Activated CD4-positive, alpha-beta memory T cell treated with anti-CD3 and anti-CD28 coated beads for 36 hours (primary cell): ENCODE data around the gene SNIP1. TPM values are rescaled to one million over a fixed set of nuclear protein-coding genes. Genes with fewer than 3 reads are reported as not detected.
A peak's percentile ranks its signal among the peaks of the same experiment; 100 is the strongest.
"Not testable (repeated sequence)": the region's sequence is repeated elsewhere in the genome, so short reads cannot be mapped to it uniquely, and the experiment has no call there.

Experiments
- CTCF ChIA-PET: fragments of 350-600 bp; sonication (Branson Sonifier 250); formaldehyde crosslinking; loops from one replicate; lab custom pipeline; 2021; ENCODE audit warnings: antibody characterized with exemption, inconsistent platforms; lab: Charles Lee
- POLR2A ChIA-PET: fragments of 350-600 bp; sonication (Branson Sonifier 250); formaldehyde crosslinking; loops from one replicate; lab custom pipeline; 2021; ENCODE audit warnings: antibody characterized with exemption; lab: Charles Lee
- DNase-seq: peaks from one replicate; pipeline ENCODE4 v3.0.0-alpha.2; 2020
- H3K27ac Mint-ChIP-seq: one replicate; pipeline ENCODE4 v1.8.0; 2021; ENCODE audit warnings: mixed read lengths
- H3K27me3 Mint-ChIP-seq: one replicate; pipeline ENCODE4 v1.8.0; 2021; ENCODE audit warnings: mixed read lengths
- H3K36me3 Mint-ChIP-seq: one replicate; pipeline ENCODE4 v1.8.0; 2021; ENCODE audit warnings: mixed read lengths
- H3K4me1 Mint-ChIP-seq: one replicate; pipeline ENCODE4 v1.8.0; 2021; ENCODE audit warnings: low read depth, mixed read lengths
- H3K4me3 Mint-ChIP-seq: one replicate; pipeline ENCODE4 v1.8.0; 2021; ENCODE audit warnings: mild to moderate bottlenecking, mixed read lengths
- H3K9me3 Mint-ChIP-seq: one replicate; pipeline ENCODE4 v1.8.0; 2021; ENCODE audit warnings: mixed read lengths
- intact Hi-C: fragments of 100-400 bp; cut with micrococcal nuclease; formaldehyde crosslinking; loops from one replicate; pipeline ENCODE4 v1.15.1; 2023
- total RNA-seq, 2 experiments: library from RNA; stranded (reverse); gene quantifications; one replicate each; pipeline ENCODE4 v1.2.3, GENCODE V29; 2021

SNIP1 gene
- total RNA-seq, 2 experiments from 2014 or later: 18.1 to 19.0 TPM

DNA sequence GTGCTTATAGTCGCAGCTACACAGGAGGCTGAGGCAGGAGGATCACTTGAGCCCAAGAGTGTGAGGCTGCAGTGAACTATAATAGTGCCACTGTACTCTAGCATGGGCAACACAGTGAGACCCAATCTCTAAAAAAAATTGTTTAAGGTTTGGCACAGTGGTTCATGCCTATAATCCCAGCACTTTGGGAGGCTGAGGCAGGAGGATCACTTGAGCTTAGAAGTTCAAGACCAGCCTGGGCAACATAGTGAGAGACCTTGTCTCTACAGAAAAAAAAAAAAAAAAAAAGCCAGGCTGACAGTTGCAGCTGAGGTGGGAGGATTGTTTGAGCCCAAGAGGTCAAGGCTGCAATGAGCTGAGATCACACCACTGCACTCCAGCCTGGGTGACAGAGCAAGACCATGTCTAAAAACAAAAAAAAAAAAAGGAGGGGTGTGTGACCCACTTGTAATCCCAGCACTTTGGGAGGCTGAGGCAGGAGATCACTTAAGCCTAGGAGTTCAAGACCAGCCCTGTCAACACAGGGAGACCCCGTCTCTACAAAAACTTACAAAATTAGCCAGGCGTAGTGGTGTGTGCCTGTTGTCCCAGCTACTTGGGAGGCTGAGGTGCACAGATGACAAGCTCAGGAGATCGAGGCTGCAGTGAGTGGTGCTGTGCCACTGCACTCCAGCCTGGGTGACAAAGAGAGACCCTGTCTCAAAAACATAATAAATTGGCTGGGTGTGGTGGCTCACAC is 21.5 kb downstream of the SNIP1 start:
- H3K27me3 Mint-ChIP-seq, intact Hi-C loops, H3K4me3 Mint-ChIP-seq, POLR2A ChIA-PET, DNase-seq, H3K9me3 Mint-ChIP-seq, H3K27ac Mint-ChIP-seq, CTCF ChIA-PET: not testable (repeated sequence)
- peaks cover 16% of the 10 kb centered on the region for H3K4me1 Mint-ChIP-seq
- peaks cover 20% of the 10 kb centered on the region for H3K36me3 Mint-ChIP-seq

GRCh38 chr1:37529888-37530287 is 24.2 kb downstream of the SNIP1 start:
- intact Hi-C loops, H3K4me1 Mint-ChIP-seq, CTCF ChIA-PET, H3K9me3 Mint-ChIP-seq, H3K36me3 Mint-ChIP-seq, DNase-seq, H3K4me3 Mint-ChIP-seq, H3K27ac Mint-ChIP-seq, POLR2A ChIA-PET, H3K27me3 Mint-ChIP-seq: not testable (repeated sequence)

DNA sequence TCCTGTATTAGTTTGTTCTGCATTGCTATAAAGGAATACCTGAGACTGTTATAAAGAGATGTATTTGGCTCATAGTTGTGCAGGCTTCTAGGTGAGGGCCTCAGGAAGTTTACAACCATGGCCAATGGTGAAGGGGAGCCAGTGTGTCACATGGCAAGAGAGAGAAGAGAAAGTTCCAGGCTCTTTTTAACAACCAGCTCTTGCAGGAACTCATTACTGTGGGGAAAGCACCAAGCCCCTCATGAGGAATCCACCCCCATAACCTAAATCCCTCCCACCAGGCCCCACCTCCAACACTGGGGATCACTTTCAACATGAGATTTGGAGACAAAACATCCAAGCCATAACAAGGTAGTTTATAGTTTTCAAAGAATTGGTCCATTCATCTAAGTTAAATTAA is 34.5 kb downstream of the SNIP1 start:
- no peaks in the 10 kb centered on the region for H3K36me3 Mint-ChIP-seq
- ChIA-PET CTCF (interaction anchor here (0.9 kb wide), 1 partner anchor 19 kb away, joined by 3 read pairs; no protein-coding TSS in a partner anchor), POLR2A (no interaction called here)
- H3K9me3 Mint-ChIP-seq: peaks cover 5% of the 10 kb centered on the region
- peak overlapping the region; percentile 84 for H3K27ac Mint-ChIP-seq
- DNase-seq: peak; percentile 34
- peaks cover 25% of the 10 kb centered on the region for H3K4me1 Mint-ChIP-seq
- peak overlapping the region; percentile 81 for H3K4me3 Mint-ChIP-seq
- intact Hi-C loops: no loop called here
- no peaks in the 10 kb centered on the region for H3K27me3 Mint-ChIP-seq

GRCh38 chr1:37518929-37519328 is 35.2 kb downstream of the SNIP1 start:
- Mint-ChIP-seq H3K4me3 (peak overlapping the region; percentile 81), H3K27ac (peak overlapping the region; percentile 84), H3K4me1 (peaks cover 25% of the 10 kb centered on the region)
- CTCF ChIA-PET, POLR2A ChIA-PET, H3K36me3 Mint-ChIP-seq, H3K9me3 Mint-ChIP-seq, intact Hi-C loops, H3K27me3 Mint-ChIP-seq: not testable (repeated sequence)
- DNase-seq: peak; percentile 70

- H3K27me3 Mint-ChIP-seq, H3K4me3 Mint-ChIP-seq, intact Hi-C loops, H3K27ac Mint-ChIP-seq, DNase-seq, H3K36me3 Mint-ChIP-seq, CTCF ChIA-PET, H3K9me3 Mint-ChIP-seq: not testable (repeated sequence)
- peaks cover 30% of the 10 kb centered on the region for H3K4me1 Mint-ChIP-seq
- POLR2A ChIA-PET: interaction anchor here (0.6 kb wide), 1 partner anchor 1587 kb away, joined by 3 read pairs; the partner anchor contains the start of gene AGO3
Observed at GRCh38 chr1:37518241-37518640, 35.9 kb downstream of the SNIP1 start.

GRCh38 chr1:37517569-37517968 is 36.5 kb downstream of the SNIP1 start:
- Mint-ChIP-seq H3K4me3 (no peak overlapping the region), H3K36me3 (peaks cover 10% of the 10 kb centered on the region), H3K4me1 (peaks cover 37% of the 10 kb centered on the region), H3K27ac (no peak overlapping the region), H3K27me3 (no peaks in the 10 kb centered on the region), H3K9me3 (no peaks in the 10 kb centered on the region)
- no peak for DNase-seq
- ChIA-PET POLR2A (interaction anchor here (0.6 kb wide), 1 partner anchor 1587 kb away, joined by 3 read pairs; the partner anchor contains the start of gene AGO3), CTCF (no interaction called here)
- intact Hi-C loops: no loop called here

DNA sequence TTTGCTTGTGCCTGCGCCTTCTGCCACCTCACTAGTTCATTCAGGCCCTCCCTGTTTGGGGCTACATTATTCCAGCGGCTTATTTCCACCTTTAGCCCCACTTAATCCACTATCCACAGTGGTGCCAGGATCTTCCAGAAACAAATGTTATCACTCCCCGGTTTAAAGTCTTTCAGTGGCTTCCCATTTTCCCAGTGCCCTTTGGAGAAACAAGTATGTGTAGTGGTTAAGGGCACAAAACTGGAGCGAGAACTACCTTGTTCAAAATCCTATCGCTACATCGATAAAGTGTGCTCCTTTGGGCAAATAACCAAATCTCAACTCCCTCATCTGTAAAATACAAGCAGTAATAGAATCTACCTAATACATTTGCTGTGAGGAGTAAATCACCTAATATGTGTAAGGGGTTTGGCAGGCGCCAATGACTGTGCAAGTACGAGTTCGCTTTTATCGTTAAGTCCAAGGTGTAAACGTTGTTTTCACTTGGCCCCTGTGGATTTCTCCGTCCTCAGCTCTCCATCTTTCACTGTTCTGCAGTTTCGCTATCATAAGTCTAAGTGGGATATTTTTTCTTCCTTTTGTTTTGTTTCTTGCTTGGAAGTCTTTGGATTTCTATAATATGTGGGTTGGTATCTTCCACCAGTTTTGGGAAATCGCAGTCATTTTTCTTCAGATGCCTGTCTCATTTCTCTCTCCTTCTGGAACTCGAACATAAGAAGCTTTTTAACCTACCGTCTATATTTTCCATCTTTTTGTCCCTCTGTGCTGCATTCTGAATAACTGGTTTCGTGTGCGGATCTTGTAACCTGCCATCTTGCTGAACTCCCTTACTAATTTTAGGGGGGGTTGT is 38.7 kb downstream of the SNIP1 start:
- intact Hi-C loops: loop anchor here (2.0 kb wide), 2 partner anchors 167 to 175 kb away; a partner anchor contains a TSS
- no peaks in the 10 kb centered on the region for H3K27me3 Mint-ChIP-seq
- H3K27ac Mint-ChIP-seq: peak overlapping the region; percentile 92
- no peaks in the 10 kb centered on the region for H3K9me3 Mint-ChIP-seq
- peaks cover 51% of the 10 kb centered on the region for H3K4me1 Mint-ChIP-seq
- CTCF ChIA-PET: interaction anchor here (0.6 to 3.2 kb wide), 23 partner anchors 7 to 292 kb away, joined by 3 to 26 read pairs (median 4); partner anchors contain the start of genes C1orf122, EPHA10, GNL2 and SNIP1
- DNase-seq: no peak
- POLR2A ChIA-PET: interaction anchor here (0.6 to 4.4 kb wide), 15 partner anchors 13 to 1572 kb away, joined by 3 to 27 read pairs (median 4); partner anchors contain the start of genes GNL2, MRPS15, SNIP1 and ZC3H12A
- H3K36me3 Mint-ChIP-seq: peaks cover 20% of the 10 kb centered on the region
- peak overlapping the region; percentile 85 for H3K4me3 Mint-ChIP-seq

DNA sequence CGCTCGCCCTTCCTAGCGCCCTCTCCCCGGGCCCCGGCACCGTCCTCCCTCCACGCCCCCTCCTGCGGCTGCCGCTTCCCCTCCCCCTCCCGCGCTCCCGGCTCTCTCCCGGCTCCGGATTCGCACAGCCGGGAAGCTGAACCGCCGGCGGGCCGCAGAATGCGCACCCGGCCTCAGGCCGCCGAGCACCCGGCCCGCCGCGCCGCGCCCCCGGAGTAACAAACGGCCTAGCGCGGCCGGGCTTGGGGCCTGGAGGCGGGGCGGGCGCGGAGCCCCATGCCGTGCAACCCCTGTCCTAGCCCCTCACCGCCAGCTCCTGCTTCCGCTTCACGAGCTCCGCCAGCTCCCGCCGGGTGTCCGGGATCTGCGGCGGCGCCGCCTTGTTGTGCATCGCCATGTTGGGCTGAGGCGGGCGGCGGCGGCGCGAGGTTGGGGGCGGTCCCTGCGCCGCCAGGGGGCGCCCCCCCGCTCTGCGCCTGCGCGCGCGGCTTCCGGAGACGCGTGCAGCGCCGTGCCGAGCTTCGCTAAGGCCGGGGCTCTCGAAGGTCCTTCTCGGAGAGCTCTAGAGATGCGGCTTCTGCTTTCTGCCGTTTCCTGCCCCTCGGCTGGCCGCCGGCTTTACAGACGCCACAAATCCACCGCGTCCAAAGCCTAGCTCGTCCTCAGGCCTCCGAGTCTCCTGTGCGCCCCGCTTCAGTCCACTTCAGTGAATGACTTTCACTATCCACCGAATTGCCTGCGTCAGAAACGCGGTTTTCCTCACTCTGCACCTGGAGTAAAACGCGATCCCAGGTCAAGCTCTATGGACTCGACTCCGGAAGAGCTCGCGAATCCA is 39.5 kb downstream of the SNIP1 start, which contains the start of gene MEAF6:
MEAF6 (minus strand) TSS at position 417 of the 835 bp plus-strand sequence; CDS start at position 397, 20 bp downstream.
- H3K27me3 Mint-ChIP-seq: no peaks in the 10 kb centered on the region

GRCh38 chr1:37513795-37514349 is 40.2 kb downstream of the SNIP1 start:
- no peaks in the 10 kb centered on the region for H3K27me3 Mint-ChIP-seq
- peaks cover 48% of the 10 kb centered on the region for H3K4me1 Mint-ChIP-seq
- ChIA-PET POLR2A (interaction anchor here (1.2 to 4.4 kb wide), 7 partner anchors 20 to 82 kb away, joined by 3 to 27 read pairs (median 8); partner anchors contain the start of genes GNL2, SNIP1 and ZC3H12A), CTCF (interaction anchor here (1.0 to 3.2 kb wide), 18 partner anchors 8 to 294 kb away, joined by 3 to 26 read pairs (median 4); partner anchors contain the start of genes C1orf122, GNL2, SNIP1 and YRDC)
- H3K36me3 Mint-ChIP-seq: peaks cover 26% of the 10 kb centered on the region
- H3K9me3 Mint-ChIP-seq: no peaks in the 10 kb centered on the region
- peak; percentile 82 for DNase-seq
- intact Hi-C loops: loop anchor here (1.0 to 5.0 kb wide), 4 partner anchors 35 to 177 kb away; partner anchors contain the start of gene SNIP1
- H3K4me3 Mint-ChIP-seq: peak overlapping the region; percentile 98
- peak overlapping the region; percentile 94 for H3K27ac Mint-ChIP-seq

More for the DNA sequence above, 39.5 kb downstream of the SNIP1 start, which contains the start of gene MEAF6:
- Mint-ChIP-seq H3K4me3 (peak within 1 kb of the TSS; percentile 98), H3K27ac (peak within 1 kb of the TSS; percentile 94), H3K9me3 (no peaks in the 10 kb centered on the region), H3K36me3 (peaks cover 20% of the 10 kb centered on the region), H3K4me1 (peaks cover 49% of the 10 kb centered on the region)
- intact Hi-C loops: loop anchor here (1.0 to 5.0 kb wide), 4 partner anchors 35 to 176 kb away; partner anchors contain the start of gene SNIP1
- ChIA-PET POLR2A (interaction anchor here (0.5 to 4.4 kb wide), 17 partner anchors 12 to 1571 kb away, joined by 3 to 27 read pairs (median 4); partner anchors contain the start of genes GNL2, MRPS15, SNIP1 and ZC3H12A), CTCF (interaction anchor here (0.7 to 3.2 kb wide), 23 partner anchors 8 to 293 kb away, joined by 3 to 26 read pairs (median 4); partner anchors contain the start of genes C1orf122, EPHA10, GNL2 and SNIP1)
- peak; percentile 87 for DNase-seq

GRCh38 chr1:37509181-37509580 is 44.9 kb downstream of the SNIP1 start:
- peaks cover 51% of the 10 kb centered on the region for H3K36me3 Mint-ChIP-seq
- no peaks in the 10 kb centered on the region for H3K9me3 Mint-ChIP-seq
- CTCF ChIA-PET: interaction anchor here (0.6 to 6.0 kb wide), 6 partner anchors 15 to 75 kb away, joined by 3 to 50 read pairs (median 4); no protein-coding TSS in a partner anchor
- no peak for DNase-seq
- H3K27ac Mint-ChIP-seq: peak overlapping the region; percentile 52
- peaks cover 44% of the 10 kb centered on the region for H3K4me1 Mint-ChIP-seq
- H3K27me3 Mint-ChIP-seq: no peaks in the 10 kb centered on the region
- H3K4me3 Mint-ChIP-seq: no peak overlapping the region
- POLR2A ChIA-PET: interaction anchor here (1.0 kb wide), 1 partner anchor 33 kb away, joined by 5 read pairs; no protein-coding TSS in a partner anchor
- intact Hi-C loops: no loop called here
